Inflammatory macrophage treated with lipopolysaccharide for 1 hour (primary cell): Measurements from ENCODE around the gene THAP3.

Source experiments
- DNase-seq, 2 donors: peaks; one replicate each; pipeline ENCODE4 v3.0.0-alpha.2; 2020 to 2022

THAP3 gene

DNA sequence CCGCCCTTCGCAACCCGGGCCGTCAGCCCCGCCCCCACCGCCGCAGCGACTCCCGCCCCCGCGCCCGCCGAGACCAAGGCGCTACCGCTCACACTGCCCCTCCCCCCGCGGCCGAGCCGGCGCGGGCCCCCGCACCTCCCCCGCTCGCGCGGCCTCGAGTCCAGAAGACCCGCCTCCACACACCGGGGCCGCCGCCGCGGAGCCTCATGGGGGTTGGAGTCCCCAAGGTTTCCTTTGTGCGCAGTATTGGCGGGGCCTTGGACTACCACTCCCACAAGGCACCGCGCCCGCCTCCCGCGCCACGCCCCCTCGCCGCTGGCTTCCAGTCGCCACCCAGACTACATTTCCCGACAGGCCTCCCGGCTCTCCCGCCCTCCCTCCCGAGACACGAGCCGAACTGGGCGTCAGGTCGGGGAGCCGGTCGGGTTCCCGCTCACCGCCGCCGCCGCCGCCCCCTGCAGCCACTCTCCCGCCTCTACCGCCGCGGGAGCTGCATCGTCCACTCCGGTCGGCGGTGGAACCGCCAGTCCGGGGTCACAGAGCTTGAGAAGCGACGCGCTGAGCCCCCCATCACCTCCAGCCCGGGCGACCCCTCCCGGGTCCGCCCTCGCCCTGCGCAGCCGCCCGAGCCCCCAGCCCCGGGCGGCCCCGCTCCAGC is 11.2 kb upstream of the THAP3 start, which contains the start of gene PHF13:
Gene PHF13, plus strand, starts transcription at position 371 of the 658 bp plus-strand sequence. CDS start 336 bp downstream, outside the sequence.
- peak; percentile 99 for DNase-seq

DNA sequence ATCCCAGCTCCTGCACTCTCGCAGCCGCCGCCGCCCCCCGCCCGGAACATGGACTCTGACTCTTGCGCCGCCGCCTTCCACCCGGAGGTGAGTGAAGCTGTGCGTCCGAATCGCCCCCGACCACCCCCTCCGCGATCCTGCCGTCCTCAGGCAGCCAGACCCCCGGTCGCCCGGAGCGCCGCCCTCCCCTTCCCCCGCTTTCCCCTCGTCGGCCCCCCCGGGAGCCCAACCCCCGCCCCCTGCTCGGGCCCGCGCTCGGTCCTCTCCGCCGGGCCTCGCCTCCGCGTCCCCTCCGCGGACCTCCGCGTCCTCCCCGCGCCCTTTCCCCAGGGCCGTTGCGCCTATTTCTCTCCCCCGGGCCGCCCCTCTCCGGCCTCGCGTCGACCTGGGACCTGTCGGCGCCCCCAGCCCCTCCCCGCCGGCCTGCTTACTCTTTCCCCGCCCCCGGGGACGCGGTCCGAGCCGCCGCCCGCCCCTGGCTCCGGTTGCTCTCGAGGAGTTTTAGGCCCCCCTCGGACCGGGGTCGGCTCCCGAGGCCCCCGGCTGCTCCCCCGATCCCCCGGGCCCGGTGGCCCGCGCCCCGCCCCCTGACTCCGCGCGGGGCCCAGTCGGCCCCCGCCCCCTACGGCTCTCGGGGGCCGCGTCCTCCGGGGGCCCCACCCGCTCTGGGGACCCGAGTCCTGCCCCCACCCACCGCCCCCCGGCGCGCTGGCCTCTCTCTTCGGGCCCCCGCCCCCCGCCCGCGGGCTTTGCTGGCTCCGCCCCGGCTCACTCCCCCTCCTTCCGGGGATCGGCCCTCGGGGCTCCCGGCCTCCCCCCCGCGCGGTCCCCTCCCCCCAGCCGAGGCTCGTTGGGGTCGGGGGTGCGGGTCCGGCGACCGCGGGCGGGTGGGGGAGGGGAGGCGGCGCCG is 10.4 kb upstream of the THAP3 start:
- DNase-seq = peak in 1 of 2 donors; percentile 6

DNA sequence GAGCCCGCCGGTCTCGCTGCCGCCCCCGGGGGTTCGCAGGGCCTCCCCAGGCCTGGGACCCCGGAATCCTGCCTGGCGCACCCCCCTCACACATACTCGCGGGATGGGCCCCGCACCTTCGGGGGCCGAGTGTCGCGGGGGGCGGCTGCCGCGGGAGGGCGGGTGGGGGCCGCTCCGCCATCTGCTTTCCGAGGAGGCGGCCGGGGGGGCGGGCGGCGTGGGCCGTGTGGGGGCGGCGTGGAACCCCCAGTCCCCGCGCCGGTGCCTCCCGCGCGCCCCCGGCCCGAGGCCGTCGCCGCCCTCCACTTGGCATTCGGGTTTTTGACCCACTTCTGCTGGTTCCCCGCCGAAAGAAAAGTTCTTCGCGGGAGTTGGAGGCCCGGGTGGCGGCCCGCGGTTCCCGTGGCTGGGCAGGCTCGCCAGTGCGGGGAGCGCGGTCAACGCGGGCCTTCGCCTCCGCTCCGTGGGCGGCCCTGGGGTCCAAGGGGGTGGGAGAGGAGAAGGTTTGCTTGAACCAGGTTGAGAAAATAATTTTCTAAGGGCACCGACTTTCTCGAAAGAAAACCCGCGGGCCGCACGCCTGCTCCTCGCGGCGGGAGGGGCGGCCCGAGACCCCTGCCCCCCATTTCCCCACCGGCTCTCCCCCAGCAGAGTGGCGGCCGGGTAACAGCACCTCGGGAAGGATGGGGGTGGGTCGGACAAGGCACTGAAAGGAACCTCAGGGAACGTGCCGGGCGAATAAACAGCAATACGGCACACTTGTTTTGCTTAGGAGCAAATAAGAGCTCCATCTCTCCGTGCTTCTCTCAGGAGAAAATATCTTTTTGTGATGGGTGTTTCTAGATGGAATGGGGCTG is 9.5 kb upstream of the THAP3 start:
- no peak for DNase-seq

DNA sequence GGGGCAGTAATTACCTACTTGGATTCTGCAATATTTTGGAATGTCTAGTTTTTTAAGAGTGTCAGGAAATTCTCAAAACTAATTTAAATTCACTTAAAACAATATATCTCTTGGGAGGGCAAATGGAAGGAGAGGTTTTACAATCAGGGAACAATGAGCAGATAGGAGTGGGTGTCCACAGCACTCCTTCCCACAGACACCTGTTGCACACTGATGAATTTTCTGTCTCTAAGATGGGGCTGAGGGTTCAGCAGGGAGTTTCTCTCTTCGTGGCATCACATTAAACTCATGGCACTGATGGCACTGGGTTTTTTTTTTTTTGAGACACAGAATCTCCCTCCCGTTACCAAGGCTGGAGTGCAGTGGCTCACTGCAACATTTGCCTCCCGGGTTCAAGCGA is 5.6 kb upstream of the THAP3 start:
- no peak for DNase-seq

DNA sequence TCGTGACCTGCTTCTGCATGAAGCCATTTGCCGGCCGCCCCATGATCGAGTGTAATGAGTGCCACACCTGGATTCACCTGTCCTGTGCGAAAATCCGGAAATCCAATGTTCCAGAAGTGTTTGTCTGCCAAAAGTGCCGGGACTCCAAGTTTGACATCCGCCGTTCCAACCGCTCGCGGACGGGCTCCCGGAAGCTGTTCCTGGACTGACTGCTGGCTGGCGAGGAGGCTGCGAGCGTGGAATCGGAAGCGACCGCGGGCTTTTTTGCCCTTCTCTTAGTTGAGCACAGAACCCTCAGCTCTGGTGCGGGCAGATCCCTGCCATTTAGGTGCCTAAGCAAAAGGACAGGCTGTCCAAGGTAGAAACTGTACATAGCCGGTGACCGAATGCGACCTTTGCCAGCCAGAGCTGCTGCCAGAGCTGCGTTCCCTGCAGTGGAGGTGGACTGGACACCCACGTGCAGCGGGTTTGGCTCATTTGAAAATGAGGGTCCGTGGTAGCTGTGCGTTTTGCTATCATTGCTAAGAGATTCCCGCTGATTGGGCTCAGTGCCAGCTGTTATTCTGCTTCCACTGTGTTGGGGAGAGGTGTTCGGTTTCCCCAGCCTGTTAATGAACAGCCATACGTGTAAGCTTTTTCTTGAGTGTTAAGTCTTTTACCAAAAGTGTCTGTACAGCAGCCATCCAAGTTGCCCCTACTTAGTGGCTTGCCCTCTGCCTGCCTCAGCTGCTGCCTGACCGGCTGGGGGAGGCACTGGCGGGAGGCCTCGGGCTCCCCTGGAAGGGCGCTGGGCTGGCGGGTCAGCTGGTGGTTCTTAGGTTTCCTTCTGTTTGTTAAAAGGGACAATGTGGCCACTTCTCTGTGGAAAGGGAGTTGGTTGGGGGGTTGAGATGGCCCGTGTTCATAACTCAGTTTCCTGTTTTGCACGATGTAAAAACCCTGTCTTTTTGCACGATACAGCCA is 3.0 kb upstream of the THAP3 start:
- DNase-seq = no peak

DNA sequence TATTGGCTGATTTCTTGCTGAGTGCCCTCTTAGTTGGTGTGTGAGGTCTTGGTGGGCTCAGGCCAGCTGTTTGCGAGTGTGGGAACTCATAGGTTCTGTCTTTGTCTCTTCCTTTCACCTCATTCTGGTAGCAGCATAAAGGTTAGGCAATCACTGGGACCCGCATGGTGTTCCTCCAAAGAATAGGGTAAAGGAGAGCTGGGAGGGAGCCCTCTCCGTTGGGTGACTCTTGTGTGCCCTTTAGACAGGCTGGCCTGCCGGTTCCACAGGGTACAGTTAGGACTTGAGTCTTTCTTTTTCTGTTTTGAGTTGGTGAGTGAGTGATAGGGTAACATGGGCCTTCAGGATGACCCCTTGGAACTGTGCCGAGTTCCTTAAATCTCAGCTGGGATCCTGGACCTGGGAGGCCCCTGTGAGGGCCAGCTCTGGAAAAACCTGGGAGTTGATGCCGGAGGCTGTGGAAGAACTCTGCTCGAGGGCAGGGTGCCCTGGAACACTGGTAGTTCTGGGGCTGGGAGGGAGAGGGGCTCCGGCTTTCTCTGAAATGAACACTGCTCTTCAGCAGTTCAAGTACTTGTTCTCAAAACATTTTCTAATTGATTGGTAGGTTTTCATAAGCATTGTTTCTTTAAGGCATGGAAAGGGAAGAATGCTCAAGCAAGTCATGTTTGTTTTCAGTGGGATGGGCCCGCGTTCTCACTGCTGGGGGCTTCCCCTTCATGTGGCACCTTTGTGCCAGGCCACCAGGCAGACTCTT is 2.1 kb upstream of the THAP3 start:
- no peak for DNase-seq

DNA sequence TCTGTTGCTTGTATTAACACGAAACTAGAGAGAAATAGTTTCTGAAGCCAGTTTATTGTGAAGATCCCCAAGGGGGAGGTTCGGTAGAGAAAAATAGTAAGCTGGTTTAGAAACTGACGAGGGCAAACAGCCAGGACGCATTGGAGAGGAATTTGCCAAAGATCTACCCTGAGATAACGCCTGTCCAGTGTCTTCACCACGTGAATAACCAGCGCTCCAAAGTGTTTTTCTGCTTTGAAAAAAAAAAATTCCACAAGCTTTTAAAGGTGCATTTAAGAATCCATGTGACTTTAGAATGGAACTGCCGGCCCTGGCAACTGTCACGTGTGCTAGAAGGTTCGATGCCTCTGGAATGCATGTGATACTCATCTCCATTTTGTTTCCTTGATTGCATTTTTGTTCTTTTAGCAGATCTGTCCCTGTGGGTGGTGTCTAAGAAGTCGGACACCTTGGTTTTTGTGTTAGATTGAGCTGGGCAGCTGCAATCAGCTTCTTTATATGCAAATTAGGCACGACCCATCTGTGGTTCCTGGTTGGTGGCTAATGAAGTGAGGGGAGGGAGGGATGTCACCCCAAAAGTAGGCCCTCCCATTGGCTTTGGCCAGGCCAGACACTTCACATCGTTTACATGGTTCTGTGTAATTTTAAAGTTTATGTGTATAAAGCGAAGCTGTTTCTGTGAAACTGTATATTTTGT is 1.3 kb upstream of the THAP3 start:
- no peak for DNase-seq

DNA sequence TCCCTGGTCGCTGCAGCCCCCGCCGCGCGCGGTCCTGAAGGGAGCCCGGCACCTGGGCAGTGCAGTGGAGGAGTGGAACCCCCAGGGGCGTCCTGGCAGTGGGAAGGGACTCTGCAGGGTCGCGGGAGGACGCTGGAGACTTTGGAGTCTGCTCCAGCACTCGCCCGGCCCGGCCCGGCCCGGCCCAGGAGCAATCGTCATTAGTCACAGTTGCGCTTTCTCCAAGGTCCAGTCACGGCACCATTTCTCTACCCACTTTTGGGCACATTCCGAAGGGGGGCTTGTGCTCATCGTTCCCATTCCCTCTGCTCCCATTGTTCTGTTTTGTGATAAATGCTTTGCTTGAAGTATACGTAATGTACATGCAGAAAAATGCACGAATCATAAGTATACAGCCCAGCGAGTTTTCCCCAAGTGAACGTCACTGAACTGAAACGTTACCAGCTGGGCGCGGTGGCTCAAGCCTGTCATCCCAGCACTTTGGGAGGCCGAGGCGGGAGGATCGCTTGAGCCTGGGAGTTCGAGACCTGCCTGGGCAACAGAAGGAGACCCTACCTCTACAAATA is 999 bp downstream of the THAP3 start:
- DNase-seq = peak in 1 of 2 donors; percentile 12

DNA sequence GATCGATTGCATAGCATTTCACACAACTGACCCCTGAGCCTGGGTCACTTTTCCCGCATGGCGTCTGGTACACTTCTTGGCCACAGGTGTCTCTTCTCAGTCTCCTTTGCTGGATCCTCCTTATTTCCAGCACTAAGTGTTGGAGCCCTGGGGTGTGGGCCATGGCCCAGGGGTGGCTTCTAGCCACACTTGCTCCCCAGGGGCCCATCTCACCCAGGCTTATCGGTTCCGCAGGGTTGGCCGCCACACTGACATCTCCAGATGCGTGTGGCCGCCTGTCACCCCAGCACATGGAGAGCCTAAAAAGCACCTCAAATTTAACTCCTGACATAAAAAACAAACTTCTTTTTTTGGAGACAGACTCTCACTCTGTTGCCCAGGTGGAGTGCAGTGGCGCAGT is 2.4 kb downstream of the THAP3 start:
- no peak for DNase-seq

DNA sequence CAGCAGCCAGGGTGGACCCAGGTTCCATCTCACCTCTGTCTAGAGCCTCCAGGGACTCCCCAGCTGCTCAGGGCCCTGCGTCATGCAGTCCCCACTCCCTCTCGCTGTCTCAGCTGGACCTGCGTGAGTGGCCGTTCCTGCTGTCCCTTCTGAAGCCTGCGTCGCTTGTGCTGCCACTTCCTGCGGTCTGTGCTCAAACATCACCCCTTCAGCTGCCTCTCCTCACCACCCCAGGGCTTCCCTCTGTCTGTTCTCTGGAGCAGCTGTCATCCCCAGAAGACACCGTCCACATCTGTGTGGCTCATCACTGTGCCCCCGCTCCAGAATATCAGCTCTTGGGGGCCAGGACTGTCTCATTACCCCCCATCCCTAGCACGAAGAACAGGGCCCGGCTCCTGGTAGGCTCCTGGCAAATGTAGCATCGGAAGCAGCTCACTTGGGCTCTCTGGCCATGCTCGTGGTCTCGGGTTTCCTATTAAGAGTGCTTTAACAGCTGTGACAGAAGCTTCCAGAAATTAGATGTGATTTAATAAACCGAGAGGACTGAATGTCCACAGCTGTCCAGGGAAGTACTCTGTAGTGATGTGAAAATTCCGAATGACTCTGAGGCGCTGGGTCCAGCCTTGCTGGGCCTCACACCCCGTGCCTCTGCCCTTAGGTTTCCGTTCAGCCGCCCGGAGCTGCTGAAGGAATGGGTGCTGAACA is 3.3 kb downstream of the THAP3 start:
- no peak for DNase-seq

DNA sequence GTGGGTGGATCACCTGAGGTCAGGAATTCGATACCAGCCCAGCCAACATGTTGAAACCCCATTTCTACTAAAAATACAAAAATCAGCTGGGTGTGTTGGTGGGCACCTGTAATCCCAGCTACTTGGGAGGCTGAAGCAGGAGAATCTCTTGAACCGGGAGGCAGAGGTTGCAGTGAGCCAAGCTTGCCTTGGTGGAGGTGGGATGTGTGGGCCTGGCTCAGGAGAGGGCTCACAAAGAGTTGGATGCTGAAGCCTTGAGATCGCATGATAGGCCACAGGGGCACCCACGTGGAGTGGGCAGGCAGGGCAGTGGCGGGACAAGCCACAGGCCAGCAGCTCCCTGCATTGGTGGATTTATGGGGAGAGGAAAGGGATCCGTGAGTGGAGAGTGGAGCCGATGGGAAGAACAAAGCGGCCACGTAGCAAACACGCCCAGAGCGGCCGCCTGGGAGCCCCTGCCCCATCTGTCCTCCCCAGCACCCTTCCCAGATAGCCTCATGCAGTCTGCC is 4.4 kb downstream of the THAP3 start:
- no peak for DNase-seq

DNA sequence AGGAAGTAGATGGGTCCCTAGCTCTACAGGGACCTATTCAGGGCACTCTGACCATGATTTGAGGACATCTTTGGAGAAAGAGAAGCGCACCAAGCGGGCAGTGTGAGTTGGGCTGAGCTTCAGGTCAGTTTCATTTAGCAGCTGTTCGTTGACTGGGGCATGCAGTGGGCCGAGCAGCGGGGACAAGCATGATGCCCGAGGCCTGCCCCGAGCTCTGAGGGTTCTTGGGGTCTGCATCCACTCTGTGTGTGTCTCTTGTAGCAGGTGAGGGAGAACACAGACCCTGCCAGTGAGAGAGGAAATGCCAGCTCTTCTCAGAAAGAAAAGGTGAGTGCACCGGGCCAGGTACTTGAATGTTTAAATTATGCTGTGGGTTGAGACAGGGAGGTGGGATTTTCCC is 5.4 kb downstream of the THAP3 start:
- DNase-seq = no peak

DNA sequence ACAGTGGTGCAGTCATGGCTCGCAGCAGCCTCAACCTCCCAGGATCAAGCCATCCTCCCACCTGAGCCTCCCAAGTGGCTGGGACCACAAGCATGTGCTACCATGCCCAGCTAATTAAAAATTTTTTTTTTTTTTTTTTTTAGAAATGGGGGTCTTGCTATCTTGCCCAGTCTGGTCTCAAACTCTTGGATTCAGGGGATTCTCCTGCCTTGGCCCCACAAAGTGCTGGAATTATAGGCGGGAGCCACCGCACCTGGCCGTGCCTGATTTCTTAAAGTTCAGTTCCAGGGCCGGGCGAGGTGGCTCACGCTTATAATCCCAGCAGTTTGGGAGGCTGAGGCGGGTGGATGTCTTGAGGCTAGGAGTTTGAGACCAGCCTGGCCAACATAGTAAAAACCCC is 6.4 kb downstream of the THAP3 start:
- no peak for DNase-seq

DNA sequence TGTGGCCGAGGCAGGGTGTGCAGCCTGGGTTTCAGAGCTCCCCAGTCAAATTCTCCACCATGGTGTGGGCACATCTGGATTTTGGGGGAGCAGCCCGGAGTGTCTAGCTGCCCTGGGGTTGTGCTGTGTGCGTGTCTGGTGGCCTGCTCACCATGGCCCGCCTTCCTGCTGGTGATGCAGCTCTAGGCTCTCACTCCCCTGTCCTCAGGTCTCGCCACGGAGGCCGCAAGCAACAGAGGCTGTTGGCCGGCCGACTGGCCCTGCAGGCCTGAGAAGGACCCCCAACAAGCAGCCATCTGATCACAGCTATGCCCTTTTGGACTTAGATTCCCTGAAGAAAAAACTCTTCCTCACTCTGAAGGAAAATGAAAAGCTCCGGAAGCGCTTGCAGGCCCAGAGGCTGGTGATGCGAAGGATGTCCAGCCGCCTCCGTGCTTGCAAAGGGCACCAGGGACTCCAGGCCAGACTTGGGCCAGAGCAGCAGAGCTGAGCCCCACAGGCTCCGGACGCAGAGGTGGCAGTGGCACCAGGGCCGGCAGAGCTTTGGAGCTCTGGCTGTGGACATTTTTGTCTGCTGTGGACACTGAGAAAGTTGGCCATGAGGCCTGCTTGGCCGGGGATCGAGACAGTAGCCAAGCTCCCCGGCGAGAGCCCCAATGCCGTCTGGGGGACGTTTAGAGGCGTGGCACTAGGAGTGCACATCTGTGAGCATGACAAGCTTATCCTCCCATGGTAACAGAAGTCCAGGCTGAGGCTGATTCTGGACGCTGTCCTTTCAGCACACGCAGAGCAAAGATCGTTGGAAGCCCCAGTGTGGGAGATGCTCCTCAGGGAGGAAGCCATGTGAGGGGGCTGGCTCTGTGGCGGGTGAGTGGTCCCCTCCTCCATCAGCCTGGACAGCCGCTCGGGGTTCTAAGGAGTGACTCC is 8.2 kb downstream of the THAP3 start:
- DNase-seq = no peak

DNA sequence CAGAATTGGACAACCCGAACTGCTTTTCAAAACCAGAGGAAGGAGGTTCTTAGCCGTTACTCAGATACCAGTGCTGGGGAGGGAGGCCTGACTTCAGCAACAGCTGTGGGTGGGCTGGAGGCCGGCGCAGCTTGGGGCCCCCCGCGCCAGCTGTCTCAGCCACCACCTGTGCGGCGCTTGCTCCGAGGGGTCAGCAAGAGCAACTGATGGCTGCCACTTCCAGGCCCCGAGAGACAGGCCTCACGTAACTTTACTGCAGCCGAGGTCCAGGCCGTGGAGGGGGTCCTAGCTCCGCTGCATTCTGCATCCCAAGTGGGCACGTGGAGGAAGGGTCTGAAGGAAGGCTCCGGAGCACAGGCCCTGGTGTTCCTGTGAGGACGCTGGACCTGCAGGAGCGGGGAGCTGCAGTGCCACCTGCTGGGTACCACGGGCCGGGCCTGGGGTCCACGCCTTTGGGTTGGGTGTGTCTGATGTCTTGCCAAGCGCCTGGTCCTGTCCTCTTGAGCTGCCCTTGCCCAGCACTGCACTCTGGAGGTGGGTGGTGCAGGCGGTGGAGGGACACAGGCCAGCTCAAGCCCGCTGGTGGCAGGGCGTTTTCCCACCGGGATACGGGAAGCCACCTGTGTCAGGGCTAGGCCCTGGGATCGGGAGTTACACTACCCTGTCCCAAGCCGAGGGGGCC is 9.8 kb downstream of the THAP3 start:
- DNase-seq = peak in 1 of 2 donors; percentile 25

DNA sequence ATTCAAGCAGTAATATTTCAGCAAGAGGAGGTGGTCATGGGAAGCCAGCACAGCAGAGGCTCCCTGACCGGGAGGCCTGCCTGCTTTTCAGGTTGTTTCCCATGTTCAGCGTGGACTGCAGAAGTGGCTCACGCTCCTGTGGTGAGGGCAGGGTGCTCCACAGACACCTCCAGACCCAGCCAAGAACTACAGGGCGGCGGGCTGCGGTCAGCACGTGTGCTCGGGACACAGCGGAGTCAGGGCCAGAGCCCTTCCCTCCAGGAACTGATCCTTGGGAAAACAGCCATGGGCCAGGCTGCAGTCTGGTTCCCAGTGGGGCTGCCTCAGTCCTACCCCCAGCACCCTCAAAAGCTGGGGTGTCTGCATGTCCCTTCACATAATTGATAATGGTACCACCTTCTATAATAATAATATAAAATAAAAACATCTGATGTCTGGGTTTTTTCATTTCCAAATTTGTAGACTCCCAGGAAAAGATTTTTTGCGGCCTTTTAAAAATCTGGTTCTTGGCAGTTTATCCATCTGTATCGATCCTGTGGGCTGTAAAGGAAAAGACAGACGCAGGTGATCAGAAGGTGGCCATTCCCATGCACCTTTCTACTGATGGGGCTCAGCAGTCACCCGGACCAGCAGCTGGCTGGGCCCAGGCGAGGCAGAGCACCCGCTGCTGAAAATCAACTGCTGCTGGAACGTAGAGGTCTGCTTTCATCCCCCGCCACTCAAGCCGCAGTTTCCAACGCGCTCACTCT is 10.7 kb downstream of the THAP3 start:
- no peak for DNase-seq
